ENCODE data around the gene PRRX2.
"Not testable (repeated sequence)": the region's sequence is repeated elsewhere in the genome, so short reads cannot be mapped to it uniquely, and the experiment has no call there.

The PRRX2 gene

DNA sequence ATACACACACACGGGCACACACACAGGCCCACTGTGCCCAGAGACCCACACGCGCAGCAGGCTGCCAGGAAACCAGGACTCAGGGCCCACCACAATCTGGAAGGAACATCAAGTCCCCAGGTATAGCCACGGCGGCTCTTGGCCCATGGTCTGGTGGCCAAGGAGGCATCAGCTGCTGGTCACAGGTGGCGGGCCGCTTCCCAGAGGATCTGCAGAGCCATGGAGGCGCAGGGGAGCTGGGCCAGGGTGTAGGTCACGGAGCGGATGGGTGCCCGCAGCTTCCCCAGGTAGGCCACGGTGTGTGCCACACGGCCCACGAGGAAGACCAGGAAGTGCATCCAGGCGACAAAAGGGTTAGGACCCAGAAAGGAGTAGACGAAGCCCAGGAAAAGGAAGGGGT, 74.0 kb downstream of the PRRX2 start:
- DNase-seq, result no peak

DNA sequence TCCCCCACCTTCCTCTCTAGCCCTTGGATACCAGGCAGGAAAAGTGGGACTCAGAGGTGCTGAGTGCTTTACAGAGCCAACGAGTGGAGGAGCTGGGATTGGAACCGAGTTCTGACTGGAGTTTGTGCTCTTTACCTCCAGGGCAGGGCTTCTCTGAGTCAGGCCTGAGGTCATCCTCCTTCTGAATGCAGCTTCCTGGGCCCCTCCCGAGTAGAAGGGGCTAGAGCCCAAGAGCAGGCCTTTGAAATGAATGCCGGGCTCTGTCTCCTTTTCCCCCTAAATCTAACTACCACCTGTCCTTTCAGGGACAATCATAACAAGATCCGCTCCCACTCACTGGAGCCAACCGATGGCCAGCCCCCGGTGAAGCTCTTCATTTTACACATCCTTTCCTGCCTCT, 74.7 kb downstream of the PRRX2 start:
- no peak for DNase-seq

DNA sequence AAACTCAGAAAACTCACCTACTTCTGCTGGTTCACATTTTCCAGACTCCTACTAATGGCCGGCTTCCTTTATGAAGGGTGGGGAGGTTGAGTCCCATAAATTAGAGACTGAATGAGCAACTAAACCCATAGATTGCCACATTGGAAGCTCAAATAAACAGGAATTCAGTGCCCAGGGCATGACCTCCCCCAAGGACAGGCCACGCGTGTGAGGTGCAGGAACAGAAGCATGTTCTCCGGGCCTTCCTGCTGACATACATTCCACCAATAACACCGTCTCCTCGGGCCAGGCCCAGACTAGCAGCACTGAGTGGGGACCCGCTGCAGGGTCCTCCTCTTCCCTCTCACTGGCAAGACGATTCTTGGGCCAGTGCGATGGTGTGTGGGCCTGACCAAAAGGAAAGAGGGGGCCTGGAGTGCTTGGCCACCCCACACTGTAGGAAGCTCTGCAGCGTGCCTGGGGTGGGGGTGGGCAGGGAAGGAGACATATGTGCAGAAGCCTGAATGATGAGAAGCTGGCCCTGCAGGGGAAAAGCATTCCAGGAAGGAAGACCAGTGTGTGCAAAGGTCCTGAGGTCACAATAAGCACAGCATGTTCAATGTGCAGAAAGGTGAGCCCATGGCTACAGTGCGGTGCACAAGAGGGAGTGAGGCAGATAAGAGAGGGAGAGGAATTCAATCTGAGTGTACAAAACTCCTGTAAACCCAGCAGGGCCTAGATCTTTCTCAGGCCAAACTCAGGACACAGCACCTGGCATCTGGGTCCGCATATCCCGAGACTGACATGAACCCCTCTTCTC, 75.4 kb downstream of the PRRX2 start:
- no peak for DNase-seq

GRCh38 chr9:129745200-129745599, 79.8 kb downstream of the PRRX2 start:
- DNase-seq, result no peak

DNA sequence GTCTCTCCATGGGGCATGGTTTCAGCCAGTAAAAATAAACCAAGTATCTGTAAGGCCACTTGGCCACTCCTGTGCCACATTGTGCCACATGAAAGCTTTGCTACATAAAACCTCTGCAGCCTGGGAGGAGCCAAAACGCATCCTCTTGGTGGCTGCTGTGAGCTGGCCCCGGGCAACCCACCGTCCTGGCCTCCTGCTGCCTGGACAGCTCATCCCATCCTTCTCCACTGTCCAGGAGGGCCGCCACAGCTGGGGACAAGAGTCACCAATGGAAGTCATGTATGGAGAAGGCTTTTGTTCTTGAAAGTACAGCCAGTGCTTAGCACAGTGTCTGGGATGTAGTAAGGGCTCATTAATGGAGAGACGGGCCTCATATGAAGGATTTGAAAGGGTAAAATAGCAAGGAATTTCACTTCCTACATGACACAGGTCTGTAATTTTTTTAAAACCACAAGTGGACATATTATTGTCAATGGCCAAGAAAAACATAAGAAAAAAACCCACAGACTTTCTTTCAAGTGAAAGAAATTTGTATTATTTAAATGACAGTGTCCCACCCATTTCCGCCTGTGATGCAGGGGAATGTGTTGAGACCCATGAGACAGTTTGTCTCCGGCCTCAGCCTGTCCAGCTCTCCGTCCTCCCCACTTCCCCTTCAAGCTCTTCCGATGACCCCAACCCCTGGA, 80.8 kb downstream of the PRRX2 start:
- no peak for DNase-seq

- no peak for DNase-seq
Measured at GRCh38 chr9:129748249-129748648, 82.8 kb downstream of the PRRX2 start.

DNA sequence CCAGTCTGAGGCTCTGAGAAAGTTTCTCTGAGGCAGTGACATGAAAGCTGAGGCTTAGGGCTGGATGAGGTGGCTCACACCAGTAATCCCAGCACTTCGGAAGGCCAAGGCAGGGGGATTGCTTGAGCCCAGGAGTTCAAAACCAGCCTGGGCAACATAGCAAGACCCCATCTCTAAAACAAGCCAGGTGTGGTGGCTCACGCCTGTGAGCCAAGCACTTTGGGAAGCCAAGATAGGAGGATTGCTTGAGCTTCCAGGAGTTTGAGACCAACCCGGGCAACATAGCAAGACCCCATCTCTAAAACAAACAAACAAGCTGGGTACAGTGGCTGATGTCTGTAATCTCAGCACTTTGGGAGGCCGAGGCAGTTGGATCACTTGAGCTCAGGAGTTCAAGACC, 83.6 kb downstream of the PRRX2 start:
- DNase-seq, result not testable (repeated sequence)

- no peak for DNase-seq
Measured at GRCh38 chr9:129749575-129749974, 84.1 kb downstream of the PRRX2 start.

DNA sequence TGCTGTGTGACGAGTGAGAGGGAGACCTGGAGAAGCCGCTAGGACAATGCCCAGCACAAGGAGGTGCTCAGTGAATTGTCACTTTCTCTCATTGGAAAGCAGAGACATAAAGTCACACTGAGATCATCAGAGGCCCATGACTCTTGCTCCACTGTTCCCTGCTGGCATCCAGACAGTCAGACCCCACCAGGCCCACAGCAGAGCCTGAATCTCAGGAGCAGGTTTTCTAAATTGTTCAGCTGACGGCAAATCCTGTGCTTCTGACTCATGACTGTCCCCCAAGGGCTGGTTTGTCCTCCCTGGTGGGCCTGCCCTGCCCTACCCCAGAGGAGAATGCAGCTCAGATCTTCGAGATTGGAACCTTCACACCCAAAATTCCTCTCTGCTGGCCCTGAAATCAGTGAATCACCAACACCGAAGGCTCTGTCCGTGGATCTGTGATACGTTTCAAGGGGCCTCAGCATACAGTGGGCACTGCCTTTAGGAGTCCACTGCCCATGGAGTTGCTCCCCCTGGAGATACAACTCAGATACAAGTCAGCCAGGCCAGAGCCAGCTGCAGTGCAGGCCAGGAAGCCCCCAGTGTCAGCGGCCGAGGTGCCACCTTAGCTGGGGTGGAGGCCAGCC, 84.7 kb downstream of the PRRX2 start:
- no peak for DNase-seq

GRCh38 chr9:129751841-129752801, 86.7 kb downstream of the PRRX2 start:
- DNase-seq, result no peak

GRCh38 chr9:129752900-129753729, 87.7 kb downstream of the PRRX2 start, which contains the start of gene PTGES:
Gene PTGES, minus strand, starts transcription at chr9:129753042. Its CDS starts 30 bp downstream, at chr9:129753012.
- DNase-seq, result no peak

DNA sequence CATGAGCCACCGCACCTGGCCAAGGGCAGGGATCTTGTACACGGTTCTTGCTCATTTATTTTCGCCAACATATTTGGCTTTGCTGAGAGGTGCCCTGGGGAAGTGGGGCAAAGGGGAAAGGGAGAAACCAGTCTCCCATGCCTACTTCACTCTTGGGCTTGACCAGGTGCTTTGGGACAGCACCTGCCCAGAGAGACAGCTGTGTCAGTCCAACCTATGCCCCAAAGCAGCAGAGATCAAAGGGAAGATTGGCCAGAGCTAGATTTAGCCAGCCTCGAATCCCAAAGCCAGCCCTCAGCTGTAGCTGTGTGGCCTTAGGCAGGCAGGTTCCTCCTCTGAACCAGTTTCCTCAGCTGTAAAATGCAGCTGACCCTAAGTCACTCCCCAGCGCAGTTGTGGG, 89.7 kb downstream of the PRRX2 start:
- no peak for DNase-seq

DNA sequence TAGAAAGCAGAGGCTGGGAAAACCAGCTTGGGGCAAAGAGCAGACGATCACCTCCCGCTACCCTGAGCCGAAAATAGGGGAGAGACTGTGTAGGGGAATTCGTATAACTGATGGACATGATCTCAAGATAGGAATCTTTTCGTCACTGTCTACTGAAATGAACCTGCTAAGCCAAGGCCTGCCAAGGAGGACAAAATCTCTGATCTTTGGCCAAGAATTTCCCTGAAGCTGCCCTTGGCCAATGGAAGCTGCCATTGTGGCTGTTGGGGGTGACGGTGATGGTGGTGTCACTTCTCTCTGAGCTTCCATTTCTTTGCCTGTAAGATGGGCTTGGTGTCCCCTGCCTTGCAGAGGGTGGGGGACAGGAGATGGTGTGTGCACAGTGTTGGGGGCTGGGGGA, 90.7 kb downstream of the PRRX2 start:
- DNase-seq, result no peak

DNA sequence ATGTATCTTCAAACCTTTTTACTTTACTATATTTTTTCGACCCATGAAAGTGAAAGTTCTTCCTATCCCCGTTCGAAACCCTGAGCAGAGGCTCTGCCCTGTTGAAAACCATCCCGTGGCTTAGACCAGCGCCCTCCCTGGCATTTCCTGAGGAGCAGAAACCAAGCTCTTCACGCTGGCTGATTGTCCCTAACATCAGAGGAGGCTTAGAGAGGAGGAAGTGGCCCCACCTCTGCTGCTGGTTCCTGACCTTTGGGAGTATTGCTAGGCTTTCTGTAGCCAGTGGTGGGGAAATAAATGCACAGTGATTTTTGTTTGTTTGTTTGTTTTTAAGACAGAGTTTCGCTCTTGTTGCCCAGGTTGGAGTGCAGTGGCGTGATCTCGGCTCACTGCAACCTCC, 91.6 kb downstream of the PRRX2 start:
- no peak for DNase-seq

DNA sequence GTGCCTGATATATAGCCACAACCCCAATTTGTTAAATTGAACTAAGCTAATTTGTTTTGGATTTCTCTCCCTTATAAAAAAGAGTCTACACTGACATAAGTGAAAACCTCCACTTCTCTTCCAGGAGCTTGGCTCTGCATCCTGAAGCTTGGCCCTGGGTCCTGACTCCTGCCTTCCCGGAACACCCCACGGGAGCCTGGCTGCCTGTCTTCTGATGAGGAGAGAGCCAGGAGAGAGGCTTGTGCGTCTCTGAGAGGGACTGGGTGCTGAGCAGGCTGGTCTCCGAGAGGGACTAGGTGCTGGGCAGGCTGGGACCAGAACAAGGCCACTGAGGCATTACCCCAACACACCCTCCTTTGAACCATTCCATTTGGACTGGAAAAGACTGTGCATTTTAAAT, 93.9 kb downstream of the PRRX2 start:
- DNase-seq, result no peak

GRCh38 chr9:129759804-129760502, 94.5 kb downstream of the PRRX2 start:
- DNase-seq, result no peak

DNA sequence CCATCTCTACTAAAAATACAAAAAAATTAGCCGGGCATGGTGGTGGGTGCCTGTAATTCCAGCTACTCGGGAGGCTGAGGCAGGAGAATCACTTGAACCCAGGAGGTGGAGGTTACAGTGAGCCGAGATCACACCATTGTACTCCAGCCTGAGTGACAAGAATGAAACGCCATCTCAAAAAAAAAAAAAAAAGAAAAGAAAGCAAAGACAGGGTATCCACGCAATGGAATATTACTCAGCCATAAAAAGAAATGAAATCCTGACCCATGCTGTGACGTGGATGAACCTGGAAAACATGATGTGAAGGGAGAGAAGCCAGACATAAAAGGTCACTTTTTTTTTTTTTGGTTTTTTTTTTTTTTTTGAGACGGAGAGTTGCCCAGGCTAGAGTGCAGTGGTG, 95.3 kb downstream of the PRRX2 start:
- DNase-seq, result not testable (repeated sequence)

GRCh38 chr9:129761293-129761900, 96.0 kb downstream of the PRRX2 start:
- DNase-seq, result no peak

DNA sequence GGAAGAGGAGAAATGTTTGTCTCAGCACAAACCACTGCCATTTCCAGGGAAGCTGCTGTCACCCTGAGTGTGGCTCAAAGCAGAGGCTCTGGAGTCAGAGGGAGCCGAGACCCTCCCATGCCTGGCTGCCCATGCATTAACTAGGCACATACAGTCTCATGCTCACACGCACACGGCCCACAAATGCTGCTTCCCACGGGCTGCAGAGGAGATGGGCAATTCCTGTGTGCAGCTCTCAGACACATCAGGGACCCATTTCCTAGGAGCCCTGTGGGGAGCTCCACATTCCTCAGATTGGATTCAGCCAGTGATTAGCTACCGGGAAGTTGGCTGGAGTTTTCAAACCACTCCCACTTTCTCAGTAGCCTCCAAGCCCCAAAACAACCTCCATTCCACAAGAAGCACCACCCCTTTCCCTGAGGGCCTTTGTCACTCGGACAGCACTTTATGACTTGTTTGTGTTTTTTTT, 96.5 kb downstream of the PRRX2 start:
- DNase-seq, result no peak

GRCh38 chr9:129762370-129762984, 97.0 kb downstream of the PRRX2 start:
- DNase-seq, result not testable (repeated sequence)

Measured in NCI-H1930 (cell line).